ENCODE measurements around the gene TBC1D5.
"Not testable (repeated sequence)": the region's sequence is repeated elsewhere in the genome, so short reads cannot be mapped to it uniquely, and the experiment has no call there.

The TBC1D5 gene, protein sequence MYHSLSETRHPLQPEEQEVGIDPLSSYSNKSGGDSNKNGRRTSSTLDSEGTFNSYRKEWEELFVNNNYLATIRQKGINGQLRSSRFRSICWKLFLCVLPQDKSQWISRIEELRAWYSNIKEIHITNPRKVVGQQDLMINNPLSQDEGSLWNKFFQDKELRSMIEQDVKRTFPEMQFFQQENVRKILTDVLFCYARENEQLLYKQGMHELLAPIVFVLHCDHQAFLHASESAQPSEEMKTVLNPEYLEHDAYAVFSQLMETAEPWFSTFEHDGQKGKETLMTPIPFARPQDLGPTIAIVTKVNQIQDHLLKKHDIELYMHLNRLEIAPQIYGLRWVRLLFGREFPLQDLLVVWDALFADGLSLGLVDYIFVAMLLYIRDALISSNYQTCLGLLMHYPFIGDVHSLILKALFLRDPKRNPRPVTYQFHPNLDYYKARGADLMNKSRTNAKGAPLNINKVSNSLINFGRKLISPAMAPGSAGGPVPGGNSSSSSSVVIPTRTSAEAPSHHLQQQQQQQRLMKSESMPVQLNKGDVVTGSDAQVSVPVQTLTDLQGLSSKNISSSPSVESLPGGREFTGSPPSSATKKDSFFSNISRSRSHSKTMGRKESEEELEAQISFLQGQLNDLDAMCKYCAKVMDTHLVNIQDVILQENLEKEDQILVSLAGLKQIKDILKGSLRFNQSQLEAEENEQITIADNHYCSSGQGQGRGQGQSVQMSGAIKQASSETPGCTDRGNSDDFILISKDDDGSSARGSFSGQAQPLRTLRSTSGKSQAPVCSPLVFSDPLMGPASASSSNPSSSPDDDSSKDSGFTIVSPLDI

DNA sequence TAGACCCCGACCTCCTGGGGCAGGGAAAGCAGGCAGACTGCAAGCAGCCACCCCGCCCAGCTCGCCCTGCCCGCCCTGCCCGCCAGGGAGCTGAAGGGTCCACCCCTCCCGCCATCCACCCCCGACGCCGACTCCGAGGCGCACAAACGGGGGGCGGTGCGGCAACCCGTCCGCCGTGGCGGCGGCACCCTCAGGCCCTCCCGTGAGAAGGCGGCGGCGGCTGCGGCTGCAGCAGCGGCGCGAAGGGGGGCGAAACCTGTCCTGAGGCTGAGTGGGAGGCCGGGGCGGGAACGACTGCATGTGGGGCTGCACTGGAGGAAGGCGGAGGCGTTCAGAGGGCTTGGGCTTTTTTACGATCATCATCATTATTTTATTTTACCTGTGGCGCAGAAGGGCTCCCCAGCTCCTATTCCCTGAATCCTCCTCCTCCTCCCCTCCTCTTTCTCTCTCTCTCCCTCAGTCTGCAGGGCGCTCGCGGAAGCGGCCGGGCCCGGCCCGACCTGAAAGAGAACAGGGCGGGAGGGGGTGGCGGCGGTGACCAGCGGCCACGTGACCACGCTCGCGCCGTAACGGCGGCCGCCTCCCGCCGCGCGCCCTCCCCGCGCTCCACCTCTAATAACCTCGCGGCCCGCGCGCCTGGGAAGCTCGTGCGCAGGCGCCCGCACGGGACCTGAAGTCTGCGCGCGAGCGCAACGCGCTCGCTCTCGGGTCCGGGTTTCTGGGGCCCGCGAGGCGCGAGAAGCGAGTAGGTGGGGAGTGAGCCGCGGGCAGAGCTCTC lies at the start of gene TBC1D5:
Gene TBC1D5 (minus strand): TSS at position 530 of the 778 bp plus-strand sequence. CDS start 234,061 bp downstream, outside the sequence.
- peak; percentile 82 to 86 for DNase-seq (ENCODE audit: low read depth in 2 of 2)

DNA sequence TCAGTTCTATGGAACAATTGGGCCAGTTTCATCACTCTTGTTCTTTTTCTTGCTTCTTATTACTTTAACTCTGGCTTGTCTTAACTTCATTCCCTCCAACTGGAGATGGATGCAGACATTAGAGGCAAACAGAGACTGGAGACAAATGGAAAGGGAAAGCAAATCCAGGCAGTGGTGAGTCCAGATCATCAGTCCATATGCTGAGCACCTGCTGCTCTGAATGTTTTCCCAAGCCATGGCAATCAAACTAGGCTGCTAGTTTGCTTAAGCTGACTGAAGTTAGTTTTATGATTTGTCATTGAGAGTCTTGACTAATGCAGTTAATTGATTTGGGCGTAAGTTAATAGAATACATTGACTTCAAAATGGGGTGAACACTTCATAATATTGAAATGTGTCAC lies 41.0 kb upstream of the TBC1D5 start:
- no peak for DNase-seq (ENCODE audit: low read depth in 2 of 2)

DNA sequence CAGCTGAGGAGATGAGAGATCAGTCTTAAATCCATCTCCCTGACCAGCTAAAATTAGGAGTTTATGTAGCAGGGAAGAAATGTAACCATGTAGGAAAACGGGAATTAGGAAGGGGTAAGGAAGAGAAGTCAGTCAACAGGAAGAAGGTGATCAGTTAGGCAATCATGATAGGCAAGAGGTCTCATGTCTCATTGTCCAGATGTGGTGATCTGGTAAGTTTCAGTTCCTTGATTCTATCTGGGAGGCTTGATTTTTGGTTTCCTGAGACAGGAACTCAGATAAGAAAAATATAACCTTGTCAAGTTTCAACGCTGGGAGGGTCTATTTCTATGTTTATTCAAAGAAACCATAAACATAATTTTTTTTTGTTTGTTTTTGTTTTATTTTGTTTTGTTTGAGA lies 40.3 kb upstream of the TBC1D5 start:
- no peak for DNase-seq (ENCODE audit: low read depth in 2 of 2)

DNA sequence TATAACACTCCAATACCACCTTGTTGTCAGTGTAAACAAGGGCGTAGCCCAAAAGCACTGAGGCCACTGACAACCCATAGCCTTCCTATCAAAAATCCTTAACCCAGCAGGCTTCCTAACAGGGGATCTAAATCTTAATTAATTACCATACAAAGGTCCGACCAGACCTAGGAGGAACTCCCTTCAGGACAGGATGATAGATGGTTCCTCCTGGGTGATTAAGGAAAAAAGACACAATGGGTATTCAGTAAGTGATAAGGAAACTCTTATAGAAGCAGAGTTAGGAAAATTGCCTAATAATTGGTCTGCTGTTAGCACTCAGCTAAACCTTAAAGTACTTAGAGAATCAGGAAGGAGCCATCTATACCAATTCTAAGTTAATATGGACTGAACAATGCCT lies 37.9 kb upstream of the TBC1D5 start:
- not testable (repeated sequence) for DNase-seq (ENCODE audit: low read depth in 2 of 2)

DNA sequence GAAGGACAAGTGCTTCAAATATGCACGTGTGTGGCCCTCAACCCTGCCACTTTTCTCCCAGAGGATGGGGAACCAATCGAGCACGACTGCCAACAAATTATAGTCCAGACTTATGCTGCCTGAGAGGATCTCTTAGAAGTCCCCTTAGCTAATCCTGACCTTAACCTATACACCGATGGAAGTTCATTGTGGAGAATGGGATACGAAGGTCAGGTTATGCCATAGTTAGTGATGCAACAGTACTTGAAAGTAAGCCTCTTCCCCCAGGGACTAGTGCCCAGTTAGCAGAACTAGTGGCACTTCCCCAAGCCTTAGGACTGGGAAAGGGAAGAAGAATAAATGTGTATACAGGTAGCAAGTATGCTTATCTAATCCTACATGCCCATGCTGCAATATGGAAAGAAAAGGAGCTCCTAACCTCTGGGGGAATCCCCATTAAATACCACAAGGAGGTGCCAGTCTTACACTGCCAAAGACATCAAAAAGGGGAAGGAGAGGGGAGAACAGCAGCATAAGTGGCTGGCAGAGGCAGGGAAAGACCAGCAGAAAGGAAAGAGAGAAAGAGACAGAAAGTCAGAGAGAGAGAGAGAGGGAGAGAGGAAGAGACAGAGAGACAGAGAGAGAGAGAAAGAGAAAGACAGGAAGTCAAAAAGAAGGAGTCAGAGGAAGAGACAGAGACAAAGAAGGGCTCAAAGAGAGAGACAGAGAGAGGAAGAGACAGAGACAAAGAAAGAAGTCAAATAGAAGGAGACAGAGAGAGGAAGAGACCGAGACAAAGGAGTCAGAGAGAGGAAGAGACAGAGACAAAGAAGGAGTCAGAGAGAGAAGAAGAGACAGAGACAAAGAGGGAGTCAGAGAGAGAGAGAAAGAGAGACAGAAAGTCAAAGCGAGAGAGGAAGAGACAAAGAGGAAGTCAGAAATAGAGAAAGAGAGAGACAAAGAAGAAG lies 37.1 kb upstream of the TBC1D5 start:
- not testable (repeated sequence) for DNase-seq (ENCODE audit: low read depth in 2 of 2)

DNA sequence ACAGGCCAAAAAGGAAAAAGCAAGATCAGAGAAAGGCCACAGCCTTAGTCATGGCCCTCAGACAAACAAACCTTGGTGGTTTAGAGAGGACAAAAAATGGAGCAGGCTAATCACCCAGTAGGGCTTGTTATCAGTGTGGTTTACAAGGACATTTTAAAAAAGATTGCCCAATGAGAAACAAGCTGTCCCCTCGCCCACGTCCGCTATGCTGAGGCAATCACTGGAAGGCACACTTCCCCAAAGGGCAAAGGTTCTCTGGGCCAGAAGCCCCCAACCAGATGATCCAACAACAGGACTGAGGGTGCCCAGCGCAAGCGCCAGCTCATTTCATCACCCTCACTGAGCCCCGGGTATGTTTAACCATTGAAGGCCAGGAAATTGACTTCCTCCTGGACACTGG lies 34.9 kb upstream of the TBC1D5 start:
- DNase-seq (ENCODE audit: low read depth in 2 of 2), result not testable (repeated sequence)

DNA sequence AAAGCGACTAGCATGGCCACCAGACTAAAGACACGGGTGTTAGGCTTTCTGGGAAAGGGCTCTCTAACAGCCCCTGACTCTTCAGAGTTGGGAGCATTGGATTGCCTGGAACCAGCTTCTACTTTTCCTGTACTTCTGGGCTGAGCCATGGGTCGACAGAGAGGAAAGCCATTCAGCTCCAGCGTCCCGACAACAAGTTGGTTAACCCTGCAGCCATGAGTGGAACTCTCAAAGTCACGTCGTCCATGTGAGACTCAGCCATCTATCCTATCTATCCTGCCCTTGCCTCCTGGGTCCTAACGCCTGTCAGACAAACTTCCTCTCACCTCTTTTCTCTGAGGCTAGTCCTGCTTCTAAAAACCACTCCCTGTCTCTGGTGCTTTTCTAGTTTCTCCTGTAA lies 32.6 kb upstream of the TBC1D5 start:
- DNase-seq (ENCODE audit: low read depth in 2 of 2), result no peak

DNA sequence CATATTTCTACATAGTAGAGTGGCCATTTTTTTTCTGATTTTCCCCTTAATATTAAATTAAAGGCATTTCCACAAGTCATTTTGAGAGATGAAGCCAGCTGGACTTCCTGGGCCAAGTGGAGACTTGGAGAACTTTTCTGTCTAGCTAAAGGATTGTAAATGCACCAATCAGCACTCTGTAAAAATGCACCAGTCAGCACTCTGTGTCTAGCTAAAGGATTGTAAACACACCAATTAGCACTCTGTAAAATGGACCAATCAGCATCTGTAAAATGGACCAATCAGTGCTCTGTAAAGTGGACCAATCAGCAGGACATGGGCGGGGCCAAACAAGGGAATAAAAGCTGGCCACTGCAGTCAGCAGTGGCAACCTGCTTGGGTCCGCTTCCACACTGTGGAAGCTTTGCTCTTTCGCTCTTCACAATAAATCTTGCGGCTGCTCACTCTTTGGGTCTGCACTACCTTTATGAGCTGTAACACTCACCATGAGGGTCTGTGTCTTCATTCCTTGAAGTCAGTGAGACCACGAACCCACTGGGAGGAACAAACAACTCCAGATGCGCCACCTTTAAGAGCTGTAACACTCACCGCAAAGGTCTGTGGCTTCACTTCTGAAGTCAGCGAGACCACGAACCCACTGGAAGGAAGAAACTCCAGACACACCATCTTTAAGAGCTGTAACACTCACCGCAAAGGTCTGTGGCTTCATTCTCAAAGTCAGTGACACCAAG lies 31.9 kb upstream of the TBC1D5 start:
- DNase-seq (ENCODE audit: low read depth in 2 of 2), result peak in 1 of 2 donors; percentile 14

DNA sequence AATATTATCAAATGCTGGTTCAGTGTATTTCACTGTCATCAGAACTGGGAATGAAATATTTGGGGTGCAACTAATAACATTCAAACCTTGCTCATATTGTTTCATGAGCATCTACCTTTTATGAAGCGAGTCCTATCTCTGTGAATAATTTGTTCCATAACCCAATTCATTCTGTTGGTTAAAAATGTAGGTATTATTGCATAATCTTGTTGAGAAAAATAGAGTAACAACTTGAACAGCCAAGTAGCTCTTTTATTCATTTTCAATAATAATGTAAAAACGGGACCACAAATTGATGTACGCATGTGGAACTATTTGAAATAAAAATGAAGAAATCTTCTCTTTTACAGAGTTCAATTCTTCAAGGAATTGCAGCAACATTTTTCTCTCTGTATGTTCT lies 30.1 kb upstream of the TBC1D5 start:
- DNase-seq (ENCODE audit: low read depth in 2 of 2), result no peak

DNA sequence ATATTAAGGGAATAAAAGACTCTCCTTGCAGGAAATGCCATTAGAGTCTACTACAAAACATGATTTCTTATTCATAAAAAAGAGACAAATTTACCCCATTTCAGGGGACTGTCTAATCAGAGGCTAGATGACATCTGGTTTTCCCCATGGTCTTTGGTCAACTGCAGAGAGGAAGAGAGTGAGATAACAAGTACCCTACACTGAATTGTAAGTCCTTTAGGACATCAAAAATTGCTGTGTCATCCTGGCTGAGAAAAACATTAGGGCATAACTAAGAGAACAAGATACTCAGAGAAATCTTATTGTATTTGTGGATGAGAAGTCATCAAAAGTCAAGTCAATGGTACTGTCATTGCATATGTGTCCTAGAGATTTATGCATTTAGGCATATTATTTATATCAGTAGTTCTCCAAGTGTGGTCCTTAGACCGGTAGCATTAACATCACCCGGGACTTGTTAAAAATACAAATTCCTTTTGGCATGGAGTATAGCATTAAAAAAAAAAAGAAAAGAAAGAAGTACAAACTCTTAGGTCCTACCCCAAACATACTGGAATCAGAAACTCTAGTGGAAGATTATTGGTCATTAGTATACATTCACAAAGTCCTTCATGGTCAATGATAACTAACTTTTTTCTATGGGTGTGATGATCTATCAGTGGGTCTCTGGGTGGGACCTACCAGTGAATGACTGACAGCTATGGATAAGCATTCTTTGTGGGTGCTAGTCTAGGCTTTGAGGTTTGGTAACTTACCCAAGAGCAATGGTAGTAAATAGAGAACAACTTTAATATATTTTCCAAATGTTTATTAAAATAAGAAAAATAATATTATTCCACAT lies 29.0 kb upstream of the TBC1D5 start:
- no peak for DNase-seq (ENCODE audit: low read depth in 2 of 2)

DNA sequence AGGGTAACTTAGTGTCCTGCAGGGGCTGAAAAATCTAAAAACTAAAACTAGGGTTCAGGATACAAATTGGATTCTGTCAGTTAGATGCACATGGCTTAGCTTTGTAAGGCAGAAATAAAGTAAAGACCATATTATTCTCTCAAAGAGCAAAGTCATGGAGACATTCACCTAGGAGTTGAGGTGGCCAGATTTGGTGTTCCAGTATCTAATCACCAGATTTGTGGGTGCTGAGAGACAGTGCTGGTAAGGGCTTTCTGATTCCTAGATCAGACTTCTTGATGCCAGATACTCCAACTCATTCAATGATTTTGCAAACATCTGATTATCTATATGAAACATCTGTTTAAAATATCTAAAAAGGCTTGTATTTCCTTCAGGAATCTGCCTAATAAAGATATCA lies 28.3 kb upstream of the TBC1D5 start:
- no peak for DNase-seq (ENCODE audit: low read depth in 2 of 2)

DNA sequence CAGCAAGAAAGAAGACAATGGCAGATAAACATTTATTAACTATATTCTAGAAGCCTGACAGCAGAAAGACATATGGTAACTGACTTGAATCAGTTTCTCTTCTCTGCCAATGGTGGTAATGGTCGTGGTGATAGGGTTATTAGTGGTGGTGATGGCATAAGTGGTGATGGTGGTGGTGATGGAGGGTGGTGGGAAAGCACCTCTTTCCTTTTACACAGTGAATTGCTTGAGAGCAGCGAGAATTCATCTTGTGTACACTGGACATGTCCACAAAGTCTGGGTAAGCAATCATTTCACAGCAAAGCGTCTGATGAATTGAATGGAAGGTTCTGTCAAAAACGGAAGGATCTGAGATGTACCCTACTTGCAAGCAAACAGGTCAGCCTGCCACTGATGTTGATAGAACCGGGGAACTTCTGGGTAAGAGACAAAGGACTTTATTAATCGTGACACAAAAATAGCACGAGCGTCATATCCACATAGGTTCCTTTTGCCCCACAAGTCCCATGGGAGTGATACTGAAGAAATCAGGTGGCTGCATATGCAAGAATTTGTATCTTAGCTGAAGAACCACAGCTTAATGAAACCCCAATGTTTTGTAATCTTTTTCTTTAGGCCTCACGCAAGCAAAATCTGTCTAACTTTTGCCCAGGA lies 23.5 kb upstream of the TBC1D5 start:
- DNase-seq (ENCODE audit: low read depth in 2 of 2), result no peak

DNA sequence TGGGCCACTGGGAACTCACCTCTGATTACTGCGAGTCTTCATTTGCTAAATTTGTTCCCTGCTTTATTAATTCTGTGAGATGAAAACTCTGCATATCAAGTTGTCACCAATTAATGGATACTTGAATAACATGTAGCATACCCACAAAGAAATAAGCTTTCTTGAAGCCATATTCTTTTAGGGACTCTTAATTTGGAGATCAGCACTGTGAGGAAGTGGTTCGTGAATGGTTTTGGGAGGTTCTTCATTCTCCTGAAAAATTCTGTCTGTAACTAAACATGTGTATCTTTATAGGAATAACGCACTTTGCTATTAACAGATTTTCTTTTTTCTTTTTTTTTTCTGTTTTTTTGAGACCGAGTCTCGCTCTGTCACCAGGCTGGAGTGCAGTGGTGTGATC lies 19.1 kb upstream of the TBC1D5 start:
- no peak for DNase-seq (ENCODE audit: low read depth in 2 of 2)

DNA sequence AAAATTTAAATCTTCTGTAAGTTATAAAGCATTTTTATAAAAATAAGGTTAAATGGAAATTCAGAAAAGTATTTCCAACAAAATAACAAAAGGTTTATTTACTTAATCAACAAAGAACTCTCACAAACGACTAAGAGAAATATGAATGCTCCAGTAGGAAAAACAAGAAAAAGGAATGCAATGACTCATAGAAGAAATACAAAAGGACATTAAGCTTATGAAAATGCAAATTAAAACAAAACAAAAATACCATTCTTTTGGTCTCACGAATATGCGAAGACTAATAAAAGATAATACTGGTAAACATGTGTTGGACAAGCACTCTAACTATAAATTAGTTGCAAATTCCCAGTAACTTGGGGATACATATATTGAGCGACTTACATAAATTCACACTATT lies 17.5 kb upstream of the TBC1D5 start:
- DNase-seq (ENCODE audit: low read depth in 2 of 2), result no peak

DNA sequence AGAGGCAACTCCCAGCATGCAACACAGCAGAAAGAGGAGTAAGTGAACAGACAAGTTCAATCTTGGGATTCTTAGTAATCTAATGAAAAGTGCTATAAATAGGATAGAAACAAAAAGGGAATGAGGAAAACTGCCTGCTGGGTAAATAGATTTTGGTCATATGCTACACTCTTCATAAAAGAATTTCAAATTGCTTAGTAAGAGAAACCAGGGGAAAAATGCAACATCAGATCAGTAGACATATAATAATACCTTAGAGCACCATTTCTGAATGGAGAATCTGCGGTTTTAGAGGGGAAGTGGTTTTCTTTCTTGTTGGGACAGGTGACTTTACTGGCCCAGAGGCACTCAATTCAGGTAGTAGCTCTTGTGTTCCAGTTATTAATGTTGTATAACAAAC lies 13.4 kb upstream of the TBC1D5 start:
- DNase-seq (ENCODE audit: low read depth in 2 of 2), result no peak

DNA sequence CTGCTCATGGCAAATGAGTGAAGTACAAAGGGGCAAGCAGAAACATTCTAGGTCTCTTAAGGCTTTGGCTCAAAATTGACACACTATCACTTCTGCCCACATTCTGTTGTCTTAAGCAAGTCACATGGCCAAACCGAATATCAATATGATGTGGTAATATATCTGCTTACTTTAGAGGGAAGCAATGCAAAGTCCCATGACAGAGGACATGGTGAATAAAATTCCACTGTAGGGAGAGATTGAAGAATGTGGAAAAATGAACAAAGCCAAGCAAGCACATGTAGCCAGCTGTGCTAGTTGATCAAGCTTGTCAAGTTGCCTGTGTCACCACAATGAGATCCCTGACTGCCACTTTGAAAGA lies 11.2 kb upstream of the TBC1D5 start:
- no peak for DNase-seq (ENCODE audit: low read depth in 2 of 2)

DNA sequence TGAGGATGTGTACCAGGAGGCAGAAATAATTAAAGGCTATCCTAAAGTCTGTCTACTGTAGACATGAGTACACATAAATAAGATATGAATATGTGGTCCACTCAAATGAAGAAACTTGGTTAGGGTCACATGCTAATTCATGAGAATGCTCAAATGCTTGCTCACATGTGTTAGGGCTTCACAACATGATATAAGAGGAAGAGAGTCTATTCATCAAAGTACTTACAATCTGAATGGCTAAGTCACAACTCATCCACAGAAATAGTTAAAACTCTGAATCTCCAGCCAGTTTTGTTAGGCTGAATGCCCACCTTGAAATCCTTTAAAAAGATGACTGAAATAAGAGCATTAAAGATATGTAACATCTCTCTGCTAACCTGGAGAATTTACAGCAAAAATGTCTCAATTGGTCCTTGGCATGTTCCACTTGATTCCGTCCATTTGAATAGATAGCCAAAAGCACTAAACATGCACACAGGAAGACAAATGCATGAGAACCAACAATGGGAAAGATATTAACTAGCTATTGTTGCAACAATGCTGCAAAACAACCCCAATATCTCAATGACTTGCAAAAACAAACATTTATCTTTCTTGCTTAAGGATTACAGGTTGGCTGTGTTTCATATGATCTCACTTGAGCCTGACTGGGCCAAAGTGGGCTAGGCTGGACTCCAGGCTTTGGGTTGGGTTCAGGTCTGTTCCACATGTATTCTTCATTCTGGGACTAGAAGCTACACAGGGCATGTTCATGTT lies 10.6 kb upstream of the TBC1D5 start:
- no peak for DNase-seq (ENCODE audit: low read depth in 2 of 2)

DNA sequence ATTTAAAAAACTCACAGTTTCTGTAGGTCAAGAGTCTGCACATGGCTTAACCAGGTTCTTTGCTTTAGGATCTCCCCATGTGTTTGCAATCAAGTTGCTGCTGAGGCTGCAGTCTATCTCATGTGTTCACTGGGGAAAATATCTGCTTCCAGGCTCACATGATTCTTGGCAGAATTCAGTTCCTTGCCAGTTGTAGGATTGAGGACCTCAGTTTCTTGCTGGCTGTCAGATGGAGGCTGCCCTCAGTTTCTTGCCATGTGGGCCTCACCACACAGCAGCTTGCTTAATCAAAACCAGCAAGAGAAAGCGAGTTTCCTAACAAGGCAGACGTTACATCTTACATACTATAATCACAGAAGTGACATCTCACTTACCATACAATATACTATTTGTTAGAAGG lies 10.0 kb upstream of the TBC1D5 start:
- no peak for DNase-seq (ENCODE audit: low read depth in 2 of 2)

All from stimulated activated CD8-positive, alpha-beta memory T cell treated with anti-CD3 and anti-CD28 coated beads, Interleukin-15, amount 100 ng/mL, for 4 hours (primary cell).